Measurements from ENCODE around the gene KRTAP4-11.
"Not testable (repeated sequence)": the region's sequence is repeated elsewhere in the genome, so short reads cannot be mapped to it uniquely, and the experiment has no call there.

KRTAP4-11 gene

GRCh38 chr17:41111151-41111885 lies 6.9 kb downstream of the KRTAP4-11 start:
- H3K9ac ChIP-seq, result no peak overlapping the region

GRCh38 chr17:41108728-41109386 lies 9.3 kb downstream of the KRTAP4-11 start:
- H3K36me3 ChIP-seq (ENCODE audit: control insufficient read depth, insufficient read depth, low read length); H3K27ac ChIP-seq; H3K4me2 ChIP-seq (ENCODE audit: low read length); H2AFZ ChIP-seq; H3K9ac ChIP-seq; H3K79me2 ChIP-seq; H3K4me3 ChIP-seq (ENCODE audit: low read depth, low read length); H3K9me3 ChIP-seq (ENCODE audit: control insufficient read depth, low read length); H3K4me1 ChIP-seq; H3K27me3 ChIP-seq (ENCODE audit: control insufficient read depth, insufficient read depth, low read length): not testable (repeated sequence)

More at GRCh38 chr17:41111151-41111885, 6.9 kb downstream of the KRTAP4-11 start:
- Histone ChIP-seq H2AFZ (no peak overlapping the region), H3K4me3 (ENCODE audit: low read depth, low read length) (no peak overlapping the region), H3K27me3 (ENCODE audit: control insufficient read depth, insufficient read depth, low read length) (no peaks in the 10 kb centered on the region), H3K4me2 (ENCODE audit: low read length) (no peak overlapping the region), H3K36me3 (ENCODE audit: control insufficient read depth, insufficient read depth, low read length) (no peaks in the 10 kb centered on the region), H3K27ac (no peak overlapping the region), H3K9me3 (ENCODE audit: control insufficient read depth, low read length) (no peaks in the 10 kb centered on the region), H3K79me2 (no peaks in the 10 kb centered on the region), H3K4me1 (no peaks in the 10 kb centered on the region)
- no peak for TF ChIP-seq CTCF (IDR thresholded peaks at IDR 0.05)

- no peak overlapping the region for H3K9ac ChIP-seq
- no peak overlapping the region for H3K4me2 ChIP-seq (ENCODE audit: low read length)
- H2AFZ ChIP-seq, result no peak overlapping the region
- H3K79me2 ChIP-seq, result no peaks in the 10 kb centered on the region
- no peak overlapping the region for H3K27ac ChIP-seq
- no peak for TF ChIP-seq CTCF (IDR thresholded peaks at IDR 0.05)
- H3K4me3 ChIP-seq (ENCODE audit: low read depth, low read length), result no peak overlapping the region
- no peaks in the 10 kb centered on the region for H3K36me3 ChIP-seq (ENCODE audit: control insufficient read depth, insufficient read depth, low read length)
- H3K27me3 ChIP-seq (ENCODE audit: control insufficient read depth, insufficient read depth, low read length), result no peaks in the 10 kb centered on the region
- no peaks in the 10 kb centered on the region for H3K9me3 ChIP-seq (ENCODE audit: control insufficient read depth, low read length)
- H3K4me1 ChIP-seq, result no peaks in the 10 kb centered on the region
These were observed 10.2 kb downstream of the KRTAP4-11 start for GRCh38 chr17:41107941-41108450.

GRCh38 chr17:41105347-41105746 lies 12.8 kb downstream of the KRTAP4-11 start, which contains the start of gene KRTAP4-9:
KRTAP4-9 (plus strand) TSS chr17:41105389; CDS start chr17:41105389, 0 bp downstream.
- H3K79me2 ChIP-seq; H2AFZ ChIP-seq; H3K27ac ChIP-seq; H3K36me3 ChIP-seq (ENCODE audit: control insufficient read depth, insufficient read depth, low read length); H3K27me3 ChIP-seq (ENCODE audit: control insufficient read depth, insufficient read depth, low read length); H3K4me2 ChIP-seq (ENCODE audit: low read length); H3K9me3 ChIP-seq (ENCODE audit: control insufficient read depth, low read length); H3K9ac ChIP-seq; H3K4me1 ChIP-seq; H3K4me3 ChIP-seq (ENCODE audit: low read depth, low read length): not testable (repeated sequence)

GRCh38 chr17:41104386-41105038 lies 13.7 kb downstream of the KRTAP4-11 start:
- not testable (repeated sequence) for H3K27me3 ChIP-seq (ENCODE audit: control insufficient read depth, insufficient read depth, low read length); H3K36me3 ChIP-seq (ENCODE audit: control insufficient read depth, insufficient read depth, low read length); H3K4me3 ChIP-seq (ENCODE audit: low read depth, low read length); H3K79me2 ChIP-seq; H3K9ac ChIP-seq; H3K27ac ChIP-seq; H2AFZ ChIP-seq; H3K4me1 ChIP-seq; H3K4me2 ChIP-seq (ENCODE audit: low read length); H3K9me3 ChIP-seq (ENCODE audit: control insufficient read depth, low read length)

GRCh38 chr17:41103896-41104295 lies 14.3 kb downstream of the KRTAP4-11 start:
- Histone ChIP-seq H2AFZ (no peak overlapping the region), H3K9me3 (ENCODE audit: control insufficient read depth, low read length) (no peaks in the 10 kb centered on the region), H3K4me2 (ENCODE audit: low read length) (no peak overlapping the region), H3K4me1 (no peaks in the 10 kb centered on the region), H3K36me3 (ENCODE audit: control insufficient read depth, insufficient read depth, low read length) (no peaks in the 10 kb centered on the region), H3K27ac (no peak overlapping the region), H3K9ac (no peak overlapping the region), H3K4me3 (ENCODE audit: low read depth, low read length) (no peak overlapping the region), H3K27me3 (ENCODE audit: control insufficient read depth, insufficient read depth, low read length) (no peaks in the 10 kb centered on the region), H3K79me2 (no peaks in the 10 kb centered on the region)
- TF ChIP-seq CTCF (IDR thresholded peaks at IDR 0.05), result no peak

All from parathyroid adenoma (tissue), 2 donors.